Measurements from ENCODE around the gene SOX5. TPM values are rescaled to one million over a fixed set of nuclear protein-coding genes. Genes with fewer than 3 reads are reported as not detected.

SOX5 gene
- total RNA-seq, 2 experiments from 2014 or later = 0.88 to 1.1 TPM

GRCh38 chr12:23704992-23705943 is 244.2 kb downstream of the SOX5 start:
- CTCF ChIA-PET = interaction anchor here (0.6 kb wide), 1 partner anchor 298 kb away, joined by 3 read pairs; no protein-coding TSS in a partner anchor
- intact Hi-C loops (cut with DNase I, micrococcal nuclease) = no loop called here
- no peaks in the 10 kb centered on the region for H3K36me3 Mint-ChIP-seq (ENCODE audit: low read depth)

GRCh38 chr12:23703051-23703450 is 246.4 kb downstream of the SOX5 start:
- Mint-ChIP-seq H3K4me1 (no peaks in the 10 kb centered on the region), H3K27ac (no peak overlapping the region), H3K36me3 (ENCODE audit: low read depth) (no peaks in the 10 kb centered on the region), H3K4me3 (no peak overlapping the region), H3K27me3 (no peaks in the 10 kb centered on the region), H3K9me3 (ENCODE audit: low read depth) (no peaks in the 10 kb centered on the region)
- intact Hi-C loops (cut with DNase I, micrococcal nuclease) = no loop called here
- DNase-seq (no peak), ATAC-seq (no peak)
- POLR2A ChIA-PET = no interaction called here
- CTCF ChIA-PET = no interaction called here

More at GRCh38 chr12:23704992-23705943, 244.2 kb downstream of the SOX5 start:
- Mint-ChIP-seq H3K27ac (no peak overlapping the region), H3K4me3 (no peak overlapping the region), H3K9me3 (ENCODE audit: low read depth) (peaks cover 1% of the 10 kb centered on the region), H3K4me1 (no peaks in the 10 kb centered on the region), H3K27me3 (no peaks in the 10 kb centered on the region)
- ATAC-seq (no peak), DNase-seq (no peak)
- POLR2A ChIA-PET = no interaction called here

- intact Hi-C loops (cut with DNase I, micrococcal nuclease) = no loop called here
- Mint-ChIP-seq H3K9me3 (ENCODE audit: low read depth) (no peaks in the 10 kb centered on the region), H3K27ac (no peak overlapping the region), H3K4me1 (no peaks in the 10 kb centered on the region), H3K36me3 (ENCODE audit: low read depth) (no peaks in the 10 kb centered on the region), H3K27me3 (no peaks in the 10 kb centered on the region), H3K4me3 (no peak overlapping the region)
- DNase-seq = no peak
- ChIA-PET CTCF (interaction anchor here (0.6 to 1.7 kb wide), 2 partner anchors 22 to 1081 kb away, joined by 3 to 4 read pairs; no protein-coding TSS in a partner anchor), POLR2A (no interaction called here)
- ATAC-seq = no peak
Observed at GRCh38 chr12:23699031-23699430, 250.4 kb downstream of the SOX5 start.

- CTCF ChIA-PET = interaction anchor here (1.0 to 1.2 kb wide), 2 partner anchors 10 to 12 kb away, joined by 4 read pairs; no protein-coding TSS in a partner anchor
- intact Hi-C loops (cut with DNase I, micrococcal nuclease) = no loop called here
- Mint-ChIP-seq H3K36me3 (ENCODE audit: low read depth) (no peaks in the 10 kb centered on the region), H3K4me1 (no peaks in the 10 kb centered on the region), H3K27ac (no peak overlapping the region), H3K9me3 (ENCODE audit: low read depth) (peaks cover 3% of the 10 kb centered on the region), H3K4me3 (no peak overlapping the region), H3K27me3 (no peaks in the 10 kb centered on the region)
- DNase-seq = no peak
- ATAC-seq = no peak
- POLR2A ChIA-PET = no interaction called here
Observed at GRCh38 chr12:23694920-23695319, 254.6 kb downstream of the SOX5 start.

- DNase-seq (no peak), ATAC-seq (no peak)
- ChIA-PET CTCF (interaction anchor here (0.7 to 1.2 kb wide), 3 partner anchors 12 to 925 kb away, joined by 3 to 4 read pairs (median 3); no protein-coding TSS in a partner anchor), POLR2A (no interaction called here)
- intact Hi-C loops (cut with DNase I, micrococcal nuclease) = no loop called here
- Mint-ChIP-seq H3K36me3 (ENCODE audit: low read depth) (no peaks in the 10 kb centered on the region), H3K9me3 (ENCODE audit: low read depth) (peaks cover 3% of the 10 kb centered on the region), H3K4me1 (no peaks in the 10 kb centered on the region), H3K4me3 (no peak overlapping the region), H3K27me3 (no peaks in the 10 kb centered on the region), H3K27ac (no peak overlapping the region)
Observed at GRCh38 chr12:23694307-23694706, 255.2 kb downstream of the SOX5 start.

GRCh38 chr12:23687947-23688346 is 261.5 kb downstream of the SOX5 start:
- Mint-ChIP-seq H3K9me3 (ENCODE audit: low read depth) (peaks cover 4% of the 10 kb centered on the region), H3K4me1 (no peaks in the 10 kb centered on the region), H3K36me3 (ENCODE audit: low read depth) (no peaks in the 10 kb centered on the region), H3K4me3 (no peak overlapping the region), H3K27ac (no peak overlapping the region), H3K27me3 (no peaks in the 10 kb centered on the region)
- intact Hi-C loops (cut with DNase I, micrococcal nuclease) = no loop called here
- DNase-seq (no peak), ATAC-seq (no peak)
- CTCF ChIA-PET = no interaction called here
- POLR2A ChIA-PET = no interaction called here

GRCh38 chr12:23686095-23686494 is 263.4 kb downstream of the SOX5 start:
- intact Hi-C loops (cut with DNase I, micrococcal nuclease) = no loop called here
- H3K27ac Mint-ChIP-seq = no peak overlapping the region
- POLR2A ChIA-PET = no interaction called here

GRCh38 chr12:23684121-23684520 is 265.3 kb downstream of the SOX5 start:
- no peaks in the 10 kb centered on the region for H3K4me1 Mint-ChIP-seq
- no peak overlapping the region for H3K4me3 Mint-ChIP-seq
- no peaks in the 10 kb centered on the region for H3K36me3 Mint-ChIP-seq (ENCODE audit: low read depth)
- DNase-seq = no peak
- CTCF ChIA-PET = interaction anchor here (0.7 kb wide), 1 partner anchor 29 kb away, joined by 4 read pairs; no protein-coding TSS in a partner anchor
- no peak overlapping the region for H3K27ac Mint-ChIP-seq
- ATAC-seq = no peak
- H3K9me3 Mint-ChIP-seq (ENCODE audit: low read depth) = peaks cover 1% of the 10 kb centered on the region
- POLR2A ChIA-PET = no interaction called here
- intact Hi-C loops (cut with DNase I, micrococcal nuclease) = no loop called here
- no peaks in the 10 kb centered on the region for H3K27me3 Mint-ChIP-seq

More at GRCh38 chr12:23686095-23686494, 263.4 kb downstream of the SOX5 start:
- no peak for DNase-seq
- ATAC-seq = no peak
- CTCF ChIA-PET = no interaction called here
- H3K4me1 Mint-ChIP-seq = no peaks in the 10 kb centered on the region
- H3K4me3 Mint-ChIP-seq = no peak overlapping the region
- H3K9me3 Mint-ChIP-seq (ENCODE audit: low read depth) = peaks cover 4% of the 10 kb centered on the region
- H3K36me3 Mint-ChIP-seq (ENCODE audit: low read depth) = no peaks in the 10 kb centered on the region
- no peaks in the 10 kb centered on the region for H3K27me3 Mint-ChIP-seq

- intact Hi-C loops (cut with DNase I, micrococcal nuclease) = no loop called here
- Mint-ChIP-seq H3K4me1 (no peaks in the 10 kb centered on the region), H3K4me3 (no peak overlapping the region), H3K27me3 (no peaks in the 10 kb centered on the region), H3K9me3 (ENCODE audit: low read depth) (peaks cover 1% of the 10 kb centered on the region), H3K27ac (no peak overlapping the region), H3K36me3 (ENCODE audit: low read depth) (no peaks in the 10 kb centered on the region)
- POLR2A ChIA-PET = no interaction called here
- DNase-seq = no peak
- ATAC-seq = no peak
- CTCF ChIA-PET = no interaction called here
Observed at GRCh38 chr12:23681237-23681636, 268.2 kb downstream of the SOX5 start.

GRCh38 chr12:23674064-23674463 is 275.4 kb downstream of the SOX5 start:
- Mint-ChIP-seq H3K9me3 (ENCODE audit: low read depth) (no peaks in the 10 kb centered on the region), H3K36me3 (ENCODE audit: low read depth) (no peaks in the 10 kb centered on the region), H3K27me3 (no peaks in the 10 kb centered on the region), H3K27ac (no peak overlapping the region), H3K4me1 (no peaks in the 10 kb centered on the region), H3K4me3 (no peak overlapping the region)
- ATAC-seq (no peak), DNase-seq (no peak)
- POLR2A ChIA-PET = no interaction called here
- CTCF ChIA-PET = no interaction called here
- intact Hi-C loops (cut with DNase I, micrococcal nuclease) = no loop called here

GRCh38 chr12:23671881-23672280 is 277.6 kb downstream of the SOX5 start:
- no peaks in the 10 kb centered on the region for H3K36me3 Mint-ChIP-seq (ENCODE audit: low read depth)
- intact Hi-C loops (cut with DNase I, micrococcal nuclease) = no loop called here

GRCh38 chr12:23670684-23671083 is 278.8 kb downstream of the SOX5 start:
- Mint-ChIP-seq H3K4me3 (no peak overlapping the region), H3K4me1 (no peaks in the 10 kb centered on the region), H3K27ac (no peak overlapping the region), H3K9me3 (ENCODE audit: low read depth) (no peaks in the 10 kb centered on the region), H3K27me3 (no peaks in the 10 kb centered on the region), H3K36me3 (ENCODE audit: low read depth) (no peaks in the 10 kb centered on the region)
- ATAC-seq = no peak
- CTCF ChIA-PET = no interaction called here
- intact Hi-C loops (cut with DNase I, micrococcal nuclease) = no loop called here
- DNase-seq = no peak
- POLR2A ChIA-PET = no interaction called here

More at GRCh38 chr12:23671881-23672280, 277.6 kb downstream of the SOX5 start:
- ATAC-seq (no peak), DNase-seq (no peak)
- no peak overlapping the region for H3K4me3 Mint-ChIP-seq
- H3K27me3 Mint-ChIP-seq = no peaks in the 10 kb centered on the region
- H3K27ac Mint-ChIP-seq = no peak overlapping the region
- no peaks in the 10 kb centered on the region for H3K9me3 Mint-ChIP-seq (ENCODE audit: low read depth)
- CTCF ChIA-PET = no interaction called here
- no peaks in the 10 kb centered on the region for H3K4me1 Mint-ChIP-seq
- POLR2A ChIA-PET = interaction anchor here (0.7 kb wide), 1 partner anchor 82 kb away, joined by 4 read pairs; no protein-coding TSS in a partner anchor

Data from activated CD4-positive, alpha-beta T cell treated with anti-CD3 and anti-CD28 coated beads for 36 hours (primary cell).